Glomerular visceral epithelial cell (primary cell): Measurements from ENCODE around the gene CRIM1.

Source experiments
- DNase-seq: peaks from one replicate; pipeline ENCODE4 v3.0.0-alpha.2; 2016; ENCODE audit errors: extremely low spot score

Gene CRIM1

GRCh38 chr2:36396878-36397539 lies 41.4 kb downstream of the CRIM1 start:
- DNase-seq, result no peak

GRCh38 chr2:36397728-36398413 lies 42.3 kb downstream of the CRIM1 start:
- no peak for DNase-seq

DNA sequence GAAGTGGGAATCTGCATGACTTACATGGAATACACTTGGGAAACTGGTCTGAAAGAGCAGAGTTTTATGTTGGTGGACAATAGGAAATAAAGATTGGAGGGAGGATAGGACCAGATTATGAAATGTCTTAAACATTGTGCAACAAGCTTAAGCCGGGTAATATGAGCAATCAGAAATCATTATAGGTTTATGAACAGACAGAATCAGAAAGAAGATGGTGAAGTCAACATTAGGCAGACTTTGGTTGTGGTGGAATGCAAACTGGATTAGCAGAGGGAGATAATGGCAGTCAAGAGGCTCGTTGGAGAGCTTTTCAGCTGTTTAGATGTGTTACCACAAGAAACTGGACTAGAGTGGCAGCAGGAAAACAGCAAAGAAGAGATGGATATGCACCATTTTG lies 43.5 kb downstream of the CRIM1 start:
- DNase-seq, result no peak

DNA sequence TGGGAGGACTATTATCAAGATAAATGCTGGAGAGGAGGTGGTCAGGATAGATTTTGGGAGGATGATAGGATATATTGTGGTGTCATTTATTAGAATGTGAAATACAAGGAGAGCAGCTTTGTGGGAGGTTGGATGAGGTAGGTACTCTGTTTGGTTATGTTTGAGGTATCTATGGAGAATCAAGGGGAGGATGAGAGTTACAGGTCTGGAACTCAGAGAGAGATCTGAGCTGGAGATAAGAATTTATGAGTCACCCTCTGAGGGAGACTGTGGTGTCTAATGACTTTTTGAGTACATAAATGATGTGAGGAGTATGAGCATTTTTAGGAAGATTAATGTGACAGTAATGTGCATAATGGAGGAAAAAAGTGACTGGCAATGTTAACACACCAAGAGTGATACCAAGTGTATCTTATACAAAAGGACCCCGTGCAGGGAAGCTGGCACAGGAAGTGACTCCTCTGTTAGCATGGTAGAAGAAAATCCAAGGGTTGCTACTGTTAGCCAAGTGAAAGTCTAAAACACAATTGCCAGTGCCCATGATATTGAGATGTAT lies 48.2 kb downstream of the CRIM1 start:
- peak; percentile 93 for DNase-seq

DNA sequence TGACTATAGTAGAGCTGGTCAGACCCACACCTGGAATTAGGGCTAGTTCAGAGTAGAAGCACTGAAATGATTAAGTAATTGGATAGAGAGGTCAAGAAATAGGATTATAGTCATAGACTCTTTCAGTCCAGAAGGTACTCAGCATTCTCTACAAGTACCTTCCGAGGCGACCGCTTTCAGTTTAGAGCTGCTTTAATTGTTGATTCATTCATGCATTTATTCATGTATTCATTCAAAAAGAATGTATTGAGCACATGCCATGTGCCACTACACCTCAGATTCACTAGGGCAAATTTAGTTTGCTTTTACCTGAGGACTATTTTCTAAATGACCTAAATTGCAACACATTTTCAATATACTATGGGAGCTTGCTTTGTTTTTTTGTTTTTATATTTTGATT lies 48.7 kb downstream of the CRIM1 start:
- peak; percentile 65 for DNase-seq

GRCh38 chr2:36404754-36405153 lies 49.2 kb downstream of the CRIM1 start:
- DNase-seq, result no peak

GRCh38 chr2:36405183-36405582 lies 49.6 kb downstream of the CRIM1 start:
- no peak for DNase-seq

- peak; percentile 44 for DNase-seq
These were observed 50.7 kb downstream of the CRIM1 start for GRCh38 chr2:36406296-36406695.

DNA sequence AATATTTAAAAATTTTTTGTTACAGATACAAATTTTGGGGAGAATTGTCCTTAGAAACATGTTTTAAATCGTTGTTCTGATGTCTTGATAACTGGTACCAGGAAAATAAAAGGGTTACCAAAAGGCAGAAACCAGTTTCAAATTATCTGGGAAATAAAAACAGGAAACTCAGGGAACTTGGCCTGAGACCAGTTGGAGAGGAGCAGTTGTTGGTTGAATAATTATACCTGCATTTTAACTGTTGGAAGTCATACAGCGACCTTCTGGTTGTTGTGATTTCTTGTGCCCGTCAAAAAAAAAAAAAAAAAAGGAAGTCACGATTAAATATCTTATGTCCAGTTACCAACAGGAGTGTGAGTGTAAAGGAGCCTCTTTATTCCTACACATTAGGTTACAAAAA lies 51.8 kb downstream of the CRIM1 start:
- DNase-seq, result no peak

DNA sequence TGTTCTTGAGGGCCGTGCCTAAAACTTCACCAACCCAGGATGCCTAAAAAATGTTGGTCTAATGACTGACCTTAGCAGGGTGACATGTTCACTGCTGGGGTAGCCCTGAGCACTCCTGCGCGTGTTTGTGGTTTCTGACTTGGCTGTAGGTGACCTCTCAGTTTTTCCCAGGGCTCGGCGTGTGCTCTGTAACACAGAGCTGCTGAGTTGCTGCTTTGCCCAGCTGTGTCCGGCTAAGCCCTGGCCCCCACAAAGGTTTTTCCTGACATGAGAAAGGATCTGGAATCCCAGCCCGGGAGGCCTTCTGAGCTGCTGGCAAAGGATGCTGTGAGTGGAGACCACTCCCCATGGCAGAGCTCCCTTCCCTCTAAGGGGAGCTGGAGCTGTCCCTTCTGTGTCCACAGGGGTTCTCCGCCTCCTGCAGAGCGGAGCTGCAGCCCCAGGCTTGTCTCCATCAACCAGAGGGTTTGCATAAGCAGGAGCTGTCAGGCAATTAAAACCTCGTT lies 52.7 kb downstream of the CRIM1 start:
- peak; percentile 87 for DNase-seq

- no peak for DNase-seq
These were observed 53.8 kb downstream of the CRIM1 start for GRCh38 chr2:36409335-36409734.

GRCh38 chr2:36409935-36410334 lies 54.4 kb downstream of the CRIM1 start:
- peak; percentile 10 for DNase-seq

DNA sequence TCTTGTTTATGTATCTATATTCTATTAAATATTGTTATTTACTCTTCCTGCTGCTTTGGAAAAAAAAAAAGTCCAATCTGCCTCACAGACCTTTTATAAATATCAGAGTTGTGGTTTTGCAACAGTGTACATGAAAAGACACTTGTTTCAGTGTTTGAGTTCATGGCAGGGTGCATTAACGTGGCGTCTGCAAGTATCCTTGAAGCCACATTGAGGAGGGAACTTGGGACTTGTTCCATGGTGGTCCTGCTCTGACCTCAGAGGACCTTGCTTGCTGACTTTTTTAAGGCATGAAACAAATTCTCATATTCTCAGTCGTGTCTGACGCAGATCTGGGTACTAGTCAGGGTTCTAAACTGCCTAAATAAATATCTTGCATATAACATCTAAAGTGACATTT lies 55.1 kb downstream of the CRIM1 start:
- DNase-seq, result no peak

- peak; percentile 74 for DNase-seq
These were observed 56.4 kb downstream of the CRIM1 start for GRCh38 chr2:36411962-36412444.

DNA sequence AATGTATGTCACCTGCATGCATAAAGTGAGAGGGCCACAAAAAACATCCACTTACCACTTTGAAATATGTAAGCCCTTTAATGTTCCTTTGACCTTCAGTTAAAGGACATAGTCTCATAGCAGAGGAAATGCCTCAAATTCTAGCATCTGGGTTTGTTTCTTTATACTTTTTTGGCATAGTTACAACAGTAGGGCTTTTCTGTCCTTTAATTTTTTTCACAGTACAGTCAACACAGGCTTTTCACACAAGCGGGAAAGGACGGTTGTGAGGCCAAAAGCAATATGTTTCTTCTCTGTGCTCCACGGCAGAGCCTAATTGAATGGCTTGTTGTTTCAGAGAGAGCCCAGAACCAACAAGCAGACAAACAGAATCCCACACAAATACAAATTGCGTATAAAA lies 57.6 kb downstream of the CRIM1 start:
- DNase-seq, result no peak

- no peak for DNase-seq
These were observed 58.7 kb downstream of the CRIM1 start for GRCh38 chr2:36414307-36414706.

GRCh38 chr2:36415381-36416022 lies 59.9 kb downstream of the CRIM1 start:
- DNase-seq, result no peak

GRCh38 chr2:36416370-36417165 lies 61.0 kb downstream of the CRIM1 start:
- no peak for DNase-seq

DNA sequence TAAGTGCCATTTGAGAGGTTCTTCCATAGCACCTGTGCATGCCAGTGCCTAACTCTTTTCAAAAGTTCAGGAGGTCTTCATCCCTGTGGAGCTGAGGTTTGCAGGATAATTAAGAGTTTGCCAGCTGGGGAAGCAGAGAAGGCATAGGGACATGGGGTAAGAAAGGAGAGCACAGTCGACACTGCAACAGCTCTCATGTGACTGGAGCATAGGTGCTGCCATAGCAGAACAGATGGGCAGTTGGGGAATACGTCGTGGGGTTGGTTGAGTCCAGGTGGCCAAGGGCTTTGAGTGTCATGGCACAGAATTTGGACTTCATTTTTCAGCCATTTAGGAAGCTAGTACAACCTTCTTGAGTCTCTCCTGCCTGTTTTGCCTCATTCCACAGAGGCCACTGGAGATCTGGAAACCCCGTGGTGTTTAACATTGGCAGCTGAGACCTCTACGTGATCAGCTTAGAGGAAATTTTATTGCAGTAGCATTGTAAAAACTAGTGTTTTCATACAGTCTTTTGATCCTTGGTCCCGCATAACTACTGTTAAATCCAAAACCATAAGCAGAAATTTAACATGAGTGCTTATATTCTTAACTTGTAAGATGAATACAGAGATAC lies 65.1 kb downstream of the CRIM1 start:
- DNase-seq, result no peak

- DNase-seq, result no peak
These were observed 65.8 kb downstream of the CRIM1 start for GRCh38 chr2:36421379-36421778.

DNA sequence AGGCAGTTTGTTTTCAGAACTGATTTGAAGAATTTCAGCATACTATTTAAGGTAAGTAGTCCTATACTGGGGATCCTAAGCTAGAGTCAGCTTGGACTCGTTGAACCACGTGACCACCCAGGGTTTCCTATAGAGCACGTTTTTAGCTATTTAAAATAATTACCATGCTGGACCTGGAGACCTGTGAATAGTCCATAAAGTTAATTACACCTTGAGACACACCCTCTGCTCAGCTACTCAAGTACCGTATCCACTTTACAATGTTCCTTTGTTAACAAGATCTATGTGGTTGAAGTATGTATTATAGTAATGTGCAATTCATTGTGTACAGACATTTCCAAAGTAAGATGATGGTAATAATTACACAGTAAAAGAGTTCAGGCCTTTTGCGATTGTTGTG lies 67.6 kb downstream of the CRIM1 start:
- DNase-seq, result no peak
